Raji (cell line): ENCODE results near the gene PFDN5.

ENCODE experiments used
- POLR2A ChIP-seq: IDR thresholded peaks from 2 replicates; pipeline ENCODE4 v1.6.1; 2011; ENCODE audit warnings: low read depth, low read length, control low read depth; ENCODE audit not compliant: insufficient read depth

The PFDN5 gene

DNA sequence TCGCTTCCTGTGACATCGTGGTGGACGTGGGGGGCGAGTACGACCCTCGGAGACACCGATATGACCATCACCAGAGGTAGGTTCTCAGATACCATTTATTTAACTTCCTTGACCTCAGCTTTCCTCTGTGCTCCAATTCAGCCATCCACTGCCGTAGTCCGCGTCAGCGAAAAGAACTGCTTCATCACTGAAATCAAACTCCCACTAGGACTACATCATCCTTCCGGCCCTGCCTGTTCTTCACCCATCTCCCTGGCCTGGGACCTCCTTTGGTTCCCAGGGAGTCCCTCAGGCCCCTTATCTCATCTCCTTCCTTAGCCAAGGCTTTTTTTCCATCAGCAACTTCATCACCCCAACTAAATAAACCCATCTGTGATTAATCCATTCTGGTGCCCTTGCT is 4.8 kb downstream of the PFDN5 start:
- TF ChIP-seq POLR2A = no peak

DNA sequence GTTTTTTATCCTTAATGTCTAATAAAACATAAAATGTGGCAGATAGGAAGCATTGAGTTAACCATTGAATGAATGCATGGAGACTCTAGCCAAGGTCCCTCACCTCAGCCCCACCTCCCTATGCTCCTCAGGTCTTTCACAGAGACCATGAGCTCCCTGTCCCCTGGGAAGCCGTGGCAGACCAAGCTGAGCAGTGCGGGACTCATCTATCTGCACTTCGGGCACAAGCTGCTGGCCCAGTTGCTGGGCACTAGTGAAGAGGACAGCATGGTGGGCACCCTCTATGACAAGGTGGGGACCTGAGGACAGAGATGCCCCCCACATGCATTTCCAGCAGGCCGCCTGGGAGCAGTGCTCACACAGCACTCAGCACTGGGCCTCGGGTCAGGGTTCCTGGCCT is 7.6 kb downstream of the PFDN5 start:
- TF ChIP-seq POLR2A = no peak

DNA sequence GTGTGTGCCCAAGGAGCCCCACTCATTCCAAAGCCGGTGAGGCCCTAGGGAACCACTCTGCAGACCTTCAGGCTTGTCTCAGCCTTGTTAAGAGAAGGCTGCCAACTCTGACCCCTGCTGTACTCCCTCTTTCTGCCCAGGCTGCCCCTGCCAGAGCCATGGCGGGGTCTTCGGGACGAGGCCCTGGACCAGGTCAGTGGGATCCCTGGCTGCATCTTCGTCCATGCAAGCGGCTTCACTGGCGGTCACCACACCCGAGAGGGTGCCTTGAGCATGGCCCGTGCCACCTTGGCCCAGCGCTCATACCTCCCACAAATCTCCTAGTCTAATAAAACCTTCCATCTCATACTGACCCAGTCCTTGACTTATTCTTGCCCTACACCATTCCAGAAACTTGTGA is 11.5 kb downstream of the PFDN5 start:
- no peak for TF ChIP-seq POLR2A

DNA sequence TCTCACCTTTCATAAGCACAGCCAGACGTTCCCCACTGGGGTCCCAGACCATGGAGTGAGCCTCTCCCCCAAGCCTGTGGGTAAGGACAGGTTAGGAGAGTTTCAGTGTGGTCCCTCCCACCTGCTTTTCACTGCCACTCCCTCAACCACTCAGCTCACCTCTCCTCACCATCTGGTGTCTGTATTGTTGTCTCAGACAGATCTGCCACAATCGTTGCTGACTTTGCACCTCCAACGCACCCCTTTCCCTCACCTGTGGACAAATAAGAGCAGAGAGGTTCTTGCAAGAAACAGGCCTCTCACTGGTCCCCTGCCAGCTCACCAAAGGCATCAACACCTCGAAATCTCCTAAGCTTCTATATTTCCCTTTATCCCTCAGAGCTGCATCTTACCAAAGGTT is 12.9 kb downstream of the PFDN5 start:
- TF ChIP-seq POLR2A = no peak

DNA sequence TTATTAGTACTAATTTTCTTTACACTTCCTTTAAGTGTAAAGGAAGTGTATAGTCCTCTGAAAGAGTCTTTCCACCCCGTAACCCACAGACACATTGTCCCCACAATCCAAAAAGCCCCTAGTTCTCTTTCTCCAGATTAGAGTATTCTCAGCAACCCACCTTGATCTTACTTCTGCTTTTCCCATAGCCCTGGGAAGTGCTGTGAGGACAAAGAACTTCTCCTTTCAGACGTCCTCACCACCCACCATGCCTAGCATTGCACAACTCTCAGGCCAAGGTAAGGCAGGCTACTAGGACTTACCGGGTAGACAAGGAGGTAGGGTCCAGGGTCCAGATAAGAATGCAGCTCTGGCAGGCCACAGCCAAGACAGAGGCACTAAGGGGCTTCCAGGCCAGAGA is 18.7 kb downstream of the PFDN5 start:
- TF ChIP-seq POLR2A = no peak

DNA sequence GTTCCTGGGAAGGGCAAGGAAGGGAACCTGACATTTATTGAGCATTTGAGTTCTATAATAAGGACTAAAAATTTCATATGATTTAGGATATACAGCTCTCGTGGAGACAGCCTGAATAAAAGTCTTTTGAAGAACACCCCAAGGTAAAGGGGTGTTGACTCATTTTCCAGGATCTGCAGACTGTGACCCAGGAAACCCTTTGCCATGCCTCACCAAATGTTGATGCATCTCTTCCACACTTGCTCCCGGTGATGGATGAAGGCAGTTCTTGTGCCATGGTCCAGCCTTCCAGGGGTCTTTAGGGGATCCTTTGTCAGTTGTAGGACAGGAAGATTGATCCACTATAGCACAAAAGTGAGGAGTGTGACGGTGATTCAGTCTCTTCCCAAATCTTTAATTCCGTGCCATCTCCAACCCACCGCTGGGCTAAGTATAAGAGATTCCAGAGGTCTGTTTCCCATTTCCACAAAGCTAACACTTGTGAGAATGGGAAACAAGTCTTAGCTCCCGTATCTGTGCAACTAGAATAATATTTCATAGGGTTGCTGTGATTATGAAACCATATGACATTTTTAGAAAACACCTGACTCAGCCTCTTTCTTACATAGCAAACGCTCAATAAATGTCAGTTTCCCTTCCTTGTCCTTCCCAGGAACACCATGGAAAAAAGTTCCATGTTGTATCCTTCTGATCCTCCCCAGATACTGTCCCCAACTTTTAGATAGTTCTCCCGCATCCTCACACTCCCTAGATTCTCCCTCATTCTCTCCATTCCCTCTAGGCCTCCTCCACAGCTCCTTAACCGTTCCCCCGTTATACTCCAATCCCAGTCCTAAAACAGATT is 25.2 kb downstream of the PFDN5 start:
- no peak for TF ChIP-seq POLR2A

DNA sequence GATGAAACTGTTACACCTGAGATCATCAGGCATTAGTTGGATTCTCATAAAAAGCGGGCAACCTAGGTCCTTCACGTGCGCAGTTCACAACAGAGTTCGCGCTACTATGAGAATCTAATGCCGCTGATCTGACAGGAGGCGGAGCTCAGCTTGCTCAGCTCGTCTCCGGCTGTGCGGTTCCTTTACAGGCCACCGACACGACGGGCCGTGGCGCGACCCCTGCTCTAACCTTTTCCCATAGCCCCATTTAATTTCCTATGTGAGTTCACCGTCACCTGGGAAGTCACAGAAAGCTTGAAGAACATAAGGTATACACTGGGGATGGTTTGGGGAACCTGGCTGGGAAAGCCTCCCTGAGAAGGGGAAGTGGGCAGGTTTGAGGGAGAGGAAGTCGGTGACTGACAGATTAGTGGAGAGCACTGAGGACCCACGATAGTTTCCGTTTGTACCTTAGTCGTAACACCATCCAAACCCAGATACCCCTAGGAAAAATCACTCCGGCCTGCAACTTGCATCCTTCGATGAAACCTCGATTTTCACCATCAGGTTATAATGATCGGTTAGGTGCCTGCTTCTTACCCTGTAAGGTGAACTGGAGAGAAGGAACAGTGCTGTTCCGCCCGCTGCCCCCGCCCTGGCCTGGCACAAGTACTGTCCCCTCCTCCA is 28.9 kb downstream of the PFDN5 start:
- peak; percentile 39; the same call in 1 of the 2 replicates for TF ChIP-seq POLR2A

DNA sequence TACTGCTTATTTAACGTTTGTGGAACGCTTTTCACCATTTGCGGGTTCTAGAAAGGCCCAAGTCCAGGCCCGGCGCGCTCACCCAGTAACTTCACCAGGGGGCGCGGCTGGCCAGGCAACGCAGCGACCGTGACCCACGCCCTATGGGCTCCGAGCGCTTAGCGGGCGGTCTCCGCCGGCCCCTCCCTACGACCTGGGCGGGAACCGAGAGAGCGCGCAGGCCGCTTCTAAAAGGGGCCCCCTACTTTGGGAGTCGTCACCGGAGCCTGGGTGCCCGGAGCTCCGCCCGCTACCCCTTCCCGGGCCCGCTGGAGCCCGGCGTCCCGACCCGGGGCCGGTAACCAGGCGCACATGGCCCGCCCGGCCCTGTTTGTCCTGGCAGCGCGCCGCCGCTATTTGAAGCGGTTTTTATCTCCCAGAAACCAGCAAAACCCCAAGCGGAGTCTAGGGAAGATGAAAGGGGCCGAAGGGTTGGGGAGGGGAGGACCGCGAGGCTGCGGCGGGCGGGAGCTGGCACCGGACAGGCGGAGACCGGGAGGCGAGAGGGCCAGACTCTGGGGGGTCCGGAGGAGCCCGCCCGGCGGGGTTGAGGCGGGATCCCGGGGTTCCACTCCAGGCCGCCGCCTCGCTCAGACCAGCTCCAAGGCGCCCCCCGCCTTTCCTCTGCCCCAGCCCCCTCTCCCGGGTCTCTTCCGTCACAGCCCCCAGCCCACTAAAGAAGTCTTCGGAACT is 29.6 kb downstream of the PFDN5 start:
- TF ChIP-seq POLR2A = peak; percentile 56

DNA sequence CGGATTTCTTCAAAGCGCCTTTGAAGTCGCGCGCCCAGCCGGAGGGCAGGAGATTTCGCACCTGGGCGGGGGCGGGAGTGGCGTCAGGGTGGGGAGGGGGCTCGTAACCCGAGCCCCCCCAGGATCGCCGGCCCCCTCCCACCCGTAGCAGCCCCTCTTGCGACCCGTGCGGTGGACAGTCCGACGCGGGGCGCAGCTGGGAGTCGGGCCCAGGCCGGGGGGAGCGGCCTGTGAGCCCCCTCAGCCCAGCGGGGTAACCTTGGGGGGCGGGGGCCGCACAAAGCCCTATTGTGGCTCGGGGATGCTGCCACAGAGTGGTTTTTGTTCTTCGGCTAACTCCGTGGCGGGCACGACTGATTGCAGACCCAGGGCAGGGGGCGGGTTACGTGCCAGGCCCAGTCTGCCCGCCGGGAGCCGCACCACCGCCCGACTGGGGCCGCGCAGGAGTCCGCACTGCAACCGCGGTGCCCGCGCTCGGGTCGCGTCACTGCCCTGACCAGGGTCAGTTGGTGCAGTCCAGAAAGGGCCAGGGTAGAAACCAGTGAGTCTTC is 30.2 kb downstream of the PFDN5 start:
- no peak for TF ChIP-seq POLR2A

DNA sequence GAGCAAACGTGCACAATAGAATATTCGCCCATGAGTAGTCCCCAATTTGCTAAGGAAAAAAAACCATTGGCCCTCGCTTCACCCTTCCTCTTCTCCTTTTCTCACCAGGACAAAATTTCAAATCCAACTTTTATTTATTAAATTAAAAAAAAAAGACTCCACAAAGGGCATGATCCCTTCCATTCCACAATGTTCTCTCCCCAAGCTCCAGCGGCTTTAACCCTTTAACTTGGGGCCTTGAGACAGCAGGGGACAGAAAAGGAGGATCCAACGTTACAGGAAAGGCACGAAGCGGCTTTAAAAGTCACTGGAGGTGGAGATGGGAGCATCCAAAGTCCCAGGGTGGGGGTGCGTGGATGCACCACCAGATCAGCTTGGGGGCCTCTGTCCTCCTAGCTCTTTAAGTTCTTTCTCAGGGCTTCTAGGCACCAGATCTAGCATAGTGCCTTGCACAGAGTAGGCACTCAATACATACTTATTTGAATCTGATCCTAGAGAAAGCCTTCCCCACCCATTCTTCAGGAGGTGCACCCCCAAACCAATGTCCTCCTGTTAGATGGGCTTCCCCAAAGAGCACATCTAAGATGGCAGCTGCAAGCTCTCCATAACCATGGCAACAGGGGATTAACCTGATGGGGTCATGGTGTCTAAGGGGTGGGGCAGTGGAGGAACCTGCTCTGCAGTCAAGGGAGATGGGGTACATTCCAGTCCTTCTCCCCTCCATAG is 31.3 kb downstream of the PFDN5 start:
- TF ChIP-seq POLR2A = no peak

DNA sequence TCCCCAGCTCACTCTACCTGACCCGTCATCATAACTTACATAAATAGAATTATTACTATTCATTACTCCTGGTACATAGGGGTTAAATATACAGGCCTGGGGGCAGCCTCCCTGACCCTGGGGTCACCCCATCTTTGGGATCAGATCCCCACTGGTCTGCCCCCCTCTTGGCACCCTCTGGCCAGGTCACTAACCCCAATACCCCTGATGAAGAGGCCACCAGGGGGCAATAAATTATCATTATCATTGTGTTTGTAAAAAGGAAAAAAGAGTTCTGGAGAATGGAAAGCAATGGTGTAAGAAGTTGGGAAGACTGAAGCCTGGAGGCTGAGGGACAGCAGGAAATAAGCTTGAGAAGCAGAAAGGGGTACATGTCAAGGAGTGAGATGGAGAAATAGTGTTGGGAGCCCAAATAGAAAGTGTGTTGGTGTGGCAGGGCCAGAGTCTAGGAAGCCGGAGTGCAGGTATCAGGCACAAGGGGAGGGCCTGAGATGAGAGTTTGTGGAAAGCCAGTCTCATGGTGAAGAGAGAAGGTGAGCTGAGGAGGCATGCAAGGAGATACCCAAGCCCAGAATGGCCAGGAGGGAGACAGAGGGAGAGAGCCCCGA is 32.2 kb downstream of the PFDN5 start:
- no peak for TF ChIP-seq POLR2A

DNA sequence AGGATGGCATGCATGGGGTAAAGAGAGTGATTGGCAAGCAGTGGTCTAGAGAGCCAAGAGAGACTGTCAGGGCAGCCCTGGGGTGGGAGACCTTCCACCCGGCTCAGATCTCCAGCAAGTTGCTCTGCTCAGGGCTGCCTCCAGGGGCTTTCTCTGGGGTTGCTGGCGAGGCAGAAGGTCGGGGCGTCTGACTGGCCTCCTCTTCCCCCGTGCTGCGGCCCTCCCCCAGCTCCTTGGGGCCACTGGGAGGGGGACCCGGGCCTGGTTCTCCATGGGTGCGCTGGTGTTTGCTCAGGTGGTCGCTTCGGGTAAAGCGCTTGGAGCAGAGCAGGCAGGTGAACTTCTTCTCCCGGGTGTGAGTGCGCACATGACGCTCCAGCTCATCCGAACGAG is 32.7 kb downstream of the PFDN5 start:
- no peak for TF ChIP-seq POLR2A

DNA sequence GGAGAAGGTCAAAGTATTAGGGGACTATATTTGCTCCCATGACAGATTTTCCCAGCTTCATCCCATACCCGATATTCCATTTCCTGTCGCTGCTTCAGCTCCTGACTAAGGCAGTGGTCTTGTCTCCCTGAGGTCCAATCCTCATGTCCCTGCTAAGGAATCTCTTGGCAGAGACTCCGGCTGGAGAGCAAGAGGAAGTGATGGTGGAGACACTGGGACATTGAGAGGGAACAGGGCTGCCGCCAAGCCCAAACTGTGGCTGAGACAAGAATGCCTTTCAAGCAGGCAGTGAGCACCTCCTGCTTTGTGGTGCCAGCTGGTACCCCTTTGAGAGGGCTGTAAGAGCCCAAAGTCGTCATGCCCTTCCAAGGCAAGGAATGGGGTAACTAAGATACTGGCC is 35.3 kb downstream of the PFDN5 start:
- no peak for TF ChIP-seq POLR2A

DNA sequence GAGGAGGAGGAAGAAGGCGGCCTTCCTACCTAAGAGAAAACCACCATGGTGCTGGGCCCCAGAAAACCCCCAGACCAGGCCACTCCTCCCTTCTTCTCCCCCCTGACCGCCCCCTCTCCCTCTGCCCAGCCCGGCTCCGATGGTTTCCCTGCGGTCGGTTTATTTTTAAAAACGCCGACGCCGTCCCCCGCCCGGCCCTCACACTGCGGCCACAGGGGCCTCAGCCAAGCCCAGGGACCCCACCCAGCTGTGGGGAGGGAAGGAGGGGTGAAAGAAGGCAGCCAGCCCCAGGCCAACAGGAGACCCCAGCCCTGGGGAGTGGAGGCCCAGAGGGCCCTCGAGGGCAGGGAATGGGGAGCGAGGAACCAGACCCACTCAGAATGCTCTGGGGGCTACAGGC is 37.4 kb downstream of the PFDN5 start:
- TF ChIP-seq POLR2A = no peak
